ENCODE measurements around the gene CA7.
"Not testable (repeated sequence)": the region's sequence is repeated elsewhere in the genome, so short reads cannot be mapped to it uniquely, and the experiment has no call there.

The CA7 gene

DNA sequence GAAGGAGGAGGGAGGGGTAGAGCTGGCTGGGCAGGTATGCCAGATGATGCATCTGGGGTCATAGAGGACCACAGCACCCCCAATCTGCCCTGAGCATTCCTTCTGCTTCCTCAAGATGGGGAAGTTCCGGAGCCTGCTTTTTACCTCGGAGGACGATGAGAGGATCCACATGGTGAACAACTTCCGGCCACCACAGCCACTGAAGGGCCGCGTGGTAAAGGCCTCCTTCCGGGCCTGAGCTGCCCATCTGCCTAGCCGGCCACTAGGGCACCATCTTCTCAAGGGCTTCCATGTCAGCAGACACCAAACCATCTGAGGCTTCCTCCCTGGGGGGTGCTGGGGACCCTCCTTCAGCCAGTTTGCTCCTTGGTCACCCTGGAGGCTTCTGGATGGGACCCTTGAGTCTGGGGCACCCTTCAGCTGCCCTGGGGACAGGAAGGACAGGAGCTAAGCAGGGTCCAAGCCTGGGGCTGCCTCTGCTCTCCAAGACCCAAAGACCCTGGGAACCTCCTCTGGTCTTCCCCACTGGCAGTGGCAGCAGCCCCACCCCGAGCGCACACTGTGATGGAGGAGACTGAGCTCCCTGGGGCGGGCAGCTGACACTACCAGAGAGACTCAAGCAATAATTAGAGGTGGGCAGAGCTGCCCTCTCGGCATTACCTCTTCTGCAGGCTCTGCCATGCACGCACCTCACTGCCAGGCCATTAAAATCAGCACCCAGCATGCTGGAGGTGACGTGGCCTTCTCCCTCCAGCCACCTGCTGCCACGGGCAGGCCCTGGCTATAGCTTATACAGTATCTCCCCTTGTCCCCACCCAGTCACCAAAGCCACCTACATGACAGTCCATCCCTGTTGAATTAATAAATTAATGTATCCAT, 9.3 kb downstream of the CA7 start:
- no peaks in the 10 kb centered on the region for H3K27me3 ChIP-seq (ENCODE audit: control insufficient read depth in 2 of 2, insufficient read depth in 2 of 2, low read length in 2 of 2)
- no peaks in the 10 kb centered on the region for H3K36me3 ChIP-seq (ENCODE audit: control insufficient read depth in 2 of 2, insufficient read depth in 2 of 2, low read length in 2 of 2)
- no peak overlapping the region for H3K9ac ChIP-seq (ENCODE audit: low read depth in 1 of 2, low read length in 2 of 2)
- no peak overlapping the region for H3K27ac ChIP-seq (ENCODE audit: low read depth in 2 of 2, low read length in 2 of 2)
- H3K4me1 ChIP-seq (ENCODE audit: control insufficient read depth in 2 of 2, insufficient read depth in 2 of 2, low read length in 2 of 2) = no peaks in the 10 kb centered on the region
- H3K4me3 ChIP-seq (ENCODE audit: low read length in 2 of 2) = no peak overlapping the region
- H3K9me3 ChIP-seq (ENCODE audit: control insufficient read depth in 2 of 2, low read length in 2 of 2) = no peaks in the 10 kb centered on the region

DNA sequence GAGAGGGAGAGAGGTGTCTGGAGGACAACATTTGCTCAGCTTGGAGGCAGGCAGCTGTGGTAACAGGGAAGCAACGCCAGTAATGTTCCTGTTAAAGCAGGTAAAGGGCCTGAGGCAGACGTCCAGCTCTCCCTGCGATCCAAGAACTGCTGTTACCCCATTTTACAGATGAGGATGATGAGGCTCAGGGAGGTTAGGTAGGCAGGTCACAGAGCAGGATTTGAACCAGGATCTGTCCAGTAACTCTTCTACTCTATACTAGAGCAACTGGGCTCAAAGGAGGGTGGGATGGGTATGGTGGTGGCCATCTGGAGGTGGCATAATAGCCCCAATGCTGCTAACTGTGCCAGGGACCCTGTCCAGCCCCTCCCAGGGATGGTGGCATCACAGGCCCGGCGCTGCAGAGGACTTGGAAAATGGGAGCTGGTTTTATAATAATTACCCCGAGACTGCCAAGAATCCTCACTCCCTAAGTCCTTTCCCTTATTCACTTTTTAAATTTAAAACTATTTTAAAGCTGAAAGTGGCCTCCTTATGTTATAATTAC, 12.0 kb downstream of the CA7 start:
- no peaks in the 10 kb centered on the region for H3K36me3 ChIP-seq (ENCODE audit: control insufficient read depth in 2 of 2, insufficient read depth in 2 of 2, low read length in 2 of 2)
- H3K4me1 ChIP-seq (ENCODE audit: control insufficient read depth in 2 of 2, insufficient read depth in 2 of 2, low read length in 2 of 2) = no peaks in the 10 kb centered on the region
- no peak overlapping the region for H3K27ac ChIP-seq (ENCODE audit: low read depth in 2 of 2, low read length in 2 of 2)
- H3K9me3 ChIP-seq (ENCODE audit: control insufficient read depth in 2 of 2, low read length in 2 of 2) = no peaks in the 10 kb centered on the region
- H3K4me3 ChIP-seq (ENCODE audit: low read length in 2 of 2) = no peak overlapping the region
- no peaks in the 10 kb centered on the region for H3K27me3 ChIP-seq (ENCODE audit: control insufficient read depth in 2 of 2, insufficient read depth in 2 of 2, low read length in 2 of 2)
- no peak overlapping the region for H3K9ac ChIP-seq (ENCODE audit: low read depth in 1 of 2, low read length in 2 of 2)

DNA sequence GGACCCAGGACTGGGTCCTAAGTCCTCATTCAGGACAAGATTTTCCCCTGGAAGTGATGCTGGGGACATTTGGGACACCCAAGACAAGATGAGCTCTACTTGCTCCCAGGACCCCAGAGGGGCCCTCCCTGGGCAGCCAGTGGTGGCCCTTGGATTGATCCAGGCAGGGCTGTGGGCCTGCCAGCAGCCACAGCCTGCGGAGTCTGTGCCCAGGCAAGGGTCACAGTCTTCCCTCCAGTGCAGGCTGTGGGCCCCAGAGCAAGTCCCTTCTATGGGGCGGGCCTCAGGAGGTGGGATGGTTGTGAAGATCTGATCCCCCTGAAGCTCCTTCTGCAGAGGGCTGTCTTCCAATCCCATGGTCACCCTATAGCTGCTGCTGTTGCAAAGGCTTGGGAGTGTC, 12.6 kb downstream of the CA7 start:
- no peak overlapping the region for H3K4me3 ChIP-seq (ENCODE audit: low read length in 2 of 2)
- no peaks in the 10 kb centered on the region for H3K4me1 ChIP-seq (ENCODE audit: control insufficient read depth in 2 of 2, insufficient read depth in 2 of 2, low read length in 2 of 2)
- H3K27ac ChIP-seq (ENCODE audit: low read depth in 2 of 2, low read length in 2 of 2) = no peak overlapping the region
- no peaks in the 10 kb centered on the region for H3K27me3 ChIP-seq (ENCODE audit: control insufficient read depth in 2 of 2, insufficient read depth in 2 of 2, low read length in 2 of 2)
- no peak overlapping the region for H3K9ac ChIP-seq (ENCODE audit: low read depth in 1 of 2, low read length in 2 of 2)
- no peaks in the 10 kb centered on the region for H3K36me3 ChIP-seq (ENCODE audit: control insufficient read depth in 2 of 2, insufficient read depth in 2 of 2, low read length in 2 of 2)
- H3K9me3 ChIP-seq (ENCODE audit: control insufficient read depth in 2 of 2, low read length in 2 of 2) = no peaks in the 10 kb centered on the region

DNA sequence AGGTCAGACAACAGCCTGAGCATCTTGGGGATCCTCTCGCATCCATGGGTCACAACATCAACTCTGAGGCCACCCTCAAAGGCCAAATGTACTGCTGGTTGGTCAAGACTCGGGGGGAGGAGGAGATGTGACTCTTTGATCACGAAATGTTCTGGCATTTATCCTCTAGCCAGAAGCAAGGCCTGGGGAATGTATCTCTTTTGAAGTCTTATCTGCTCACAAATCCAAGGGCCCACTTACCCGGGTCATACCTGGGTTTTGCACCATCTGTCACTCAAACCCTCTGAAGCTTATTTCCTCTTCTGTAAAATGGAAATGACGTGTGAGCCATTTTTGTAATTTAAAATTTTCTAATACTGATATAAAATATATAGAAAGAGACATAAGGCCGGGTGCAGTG, 13.2 kb downstream of the CA7 start:
- Histone ChIP-seq H3K9ac (ENCODE audit: low read depth in 1 of 2, low read length in 2 of 2) (no peak overlapping the region), H3K27me3 (ENCODE audit: control insufficient read depth in 2 of 2, insufficient read depth in 2 of 2, low read length in 2 of 2) (no peaks in the 10 kb centered on the region), H3K9me3 (ENCODE audit: control insufficient read depth in 2 of 2, low read length in 2 of 2) (no peaks in the 10 kb centered on the region), H3K36me3 (ENCODE audit: control insufficient read depth in 2 of 2, insufficient read depth in 2 of 2, low read length in 2 of 2) (no peaks in the 10 kb centered on the region), H3K4me1 (ENCODE audit: control insufficient read depth in 2 of 2, insufficient read depth in 2 of 2, low read length in 2 of 2) (no peaks in the 10 kb centered on the region), H3K4me3 (ENCODE audit: low read length in 2 of 2) (no peak overlapping the region), H3K27ac (ENCODE audit: low read depth in 2 of 2, low read length in 2 of 2) (no peak overlapping the region)

DNA sequence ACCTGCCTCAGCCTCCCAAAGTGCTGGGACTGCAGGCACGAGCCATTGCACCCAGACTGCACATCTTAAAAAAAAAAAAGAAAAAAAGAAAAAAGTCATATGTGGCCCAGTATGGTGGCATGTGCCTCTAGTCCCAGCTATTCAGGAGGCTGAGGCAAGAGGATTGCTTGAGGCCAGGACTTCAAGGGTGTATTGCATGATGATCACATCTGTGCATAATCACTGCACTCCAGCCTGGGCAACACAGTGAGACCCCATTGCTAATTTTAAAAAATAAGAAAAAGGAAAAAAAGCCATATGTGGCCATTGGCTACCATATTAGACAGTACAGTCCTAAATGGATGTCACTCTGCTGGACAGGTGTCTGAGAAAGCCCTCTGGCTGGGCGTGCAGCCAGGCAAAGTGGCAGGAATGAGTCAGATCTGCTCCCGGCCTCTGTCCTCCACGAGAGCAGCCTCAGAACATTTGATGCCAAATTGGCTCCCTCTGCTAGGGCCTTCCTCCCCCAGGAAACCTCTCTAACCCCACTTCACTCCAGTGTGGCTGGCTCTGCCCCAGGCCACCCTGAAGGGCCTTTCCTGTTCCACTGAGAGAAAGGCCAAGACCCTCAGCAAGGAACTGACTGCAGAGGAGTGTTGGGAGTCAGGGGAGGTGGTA, 14.7 kb downstream of the CA7 start:
- Histone ChIP-seq H3K27me3 (ENCODE audit: control insufficient read depth in 2 of 2, insufficient read depth in 2 of 2, low read length in 2 of 2) (no peaks in the 10 kb centered on the region), H3K9ac (ENCODE audit: low read depth in 1 of 2, low read length in 2 of 2) (no peak overlapping the region), H3K27ac (ENCODE audit: low read depth in 2 of 2, low read length in 2 of 2) (no peak overlapping the region), H3K4me3 (ENCODE audit: low read length in 2 of 2) (no peak overlapping the region), H3K4me1 (ENCODE audit: control insufficient read depth in 2 of 2, insufficient read depth in 2 of 2, low read length in 2 of 2) (no peaks in the 10 kb centered on the region), H3K9me3 (ENCODE audit: control insufficient read depth in 2 of 2, low read length in 2 of 2) (no peaks in the 10 kb centered on the region), H3K36me3 (ENCODE audit: control insufficient read depth in 2 of 2, insufficient read depth in 2 of 2, low read length in 2 of 2) (no peaks in the 10 kb centered on the region)

DNA sequence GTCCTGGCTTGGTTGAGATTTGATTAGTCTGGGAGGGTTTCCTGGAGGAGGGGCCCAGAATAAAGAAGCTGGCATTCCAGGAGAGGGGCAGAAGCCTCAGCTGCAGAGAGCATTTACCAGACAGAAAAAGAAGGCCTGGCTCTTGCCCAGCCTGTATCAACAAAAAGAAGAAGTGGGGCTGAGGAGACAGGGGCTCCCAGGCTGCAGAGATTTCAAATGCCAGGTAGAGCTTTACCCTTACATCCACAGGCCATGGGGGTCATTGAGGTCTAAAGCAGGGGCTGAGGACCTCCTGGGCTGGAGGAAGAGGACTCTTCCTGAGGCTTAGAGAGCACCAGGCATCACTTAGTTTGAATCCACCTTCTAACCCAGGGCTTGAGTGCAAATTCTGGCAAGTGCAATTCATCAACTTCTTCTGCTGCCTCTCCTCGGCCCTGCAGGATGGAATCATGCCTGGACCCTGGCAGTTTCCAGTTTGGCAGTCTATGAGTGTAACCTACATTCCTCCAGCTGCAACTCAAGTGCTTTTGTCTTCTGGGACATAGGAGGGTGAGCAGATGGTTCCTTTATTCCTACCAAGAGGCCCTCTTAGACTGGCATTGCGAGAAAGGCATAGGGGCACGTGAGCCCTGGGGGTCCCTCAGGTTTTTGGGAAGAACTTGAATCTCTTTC, 15.3 kb downstream of the CA7 start:
- H3K9ac ChIP-seq (ENCODE audit: low read depth in 1 of 2, low read length in 2 of 2) = no peak overlapping the region
- H3K36me3 ChIP-seq (ENCODE audit: control insufficient read depth in 2 of 2, insufficient read depth in 2 of 2, low read length in 2 of 2) = no peaks in the 10 kb centered on the region
- no peak overlapping the region for H3K27ac ChIP-seq (ENCODE audit: low read depth in 2 of 2, low read length in 2 of 2)
- H3K4me3 ChIP-seq (ENCODE audit: low read length in 2 of 2) = no peak overlapping the region
- H3K9me3 ChIP-seq (ENCODE audit: control insufficient read depth in 2 of 2, low read length in 2 of 2) = no peaks in the 10 kb centered on the region
- H3K27me3 ChIP-seq (ENCODE audit: control insufficient read depth in 2 of 2, insufficient read depth in 2 of 2, low read length in 2 of 2) = no peaks in the 10 kb centered on the region
- no peaks in the 10 kb centered on the region for H3K4me1 ChIP-seq (ENCODE audit: control insufficient read depth in 2 of 2, insufficient read depth in 2 of 2, low read length in 2 of 2)

DNA sequence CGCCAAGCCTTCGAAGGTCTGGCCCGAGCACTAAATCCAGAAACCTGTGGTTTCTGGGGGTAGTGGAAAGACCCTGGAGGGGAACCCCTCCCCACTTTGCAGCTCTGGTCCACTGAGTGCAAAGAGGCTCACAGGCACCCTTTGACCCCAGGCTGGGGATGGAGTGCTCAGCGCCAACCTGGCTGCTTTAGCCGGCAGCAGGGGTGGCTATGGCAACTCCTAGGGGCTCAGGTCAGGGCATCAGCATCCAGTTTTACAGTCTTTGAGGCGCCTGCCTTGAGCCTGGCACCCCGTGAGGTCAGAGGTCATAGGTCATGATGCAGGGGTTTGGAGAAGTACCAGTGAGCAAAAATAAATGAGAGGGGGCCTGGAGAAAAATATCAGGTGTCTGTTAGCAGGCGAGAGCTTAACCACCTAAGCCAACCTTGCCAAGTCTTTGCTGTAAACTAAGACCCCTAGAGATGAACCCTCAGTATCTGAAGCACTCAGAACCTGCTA, 17.9 kb downstream of the CA7 start:
- H3K4me1 ChIP-seq (ENCODE audit: control insufficient read depth in 2 of 2, insufficient read depth in 2 of 2, low read length in 2 of 2) = no peaks in the 10 kb centered on the region
- no peaks in the 10 kb centered on the region for H3K36me3 ChIP-seq (ENCODE audit: control insufficient read depth in 2 of 2, insufficient read depth in 2 of 2, low read length in 2 of 2)
- H3K27me3 ChIP-seq (ENCODE audit: control insufficient read depth in 2 of 2, insufficient read depth in 2 of 2, low read length in 2 of 2) = no peaks in the 10 kb centered on the region
- H3K9me3 ChIP-seq (ENCODE audit: control insufficient read depth in 2 of 2, low read length in 2 of 2) = no peaks in the 10 kb centered on the region
- H3K27ac ChIP-seq (ENCODE audit: low read depth in 2 of 2, low read length in 2 of 2) = no peak overlapping the region
- H3K9ac ChIP-seq (ENCODE audit: low read depth in 1 of 2, low read length in 2 of 2) = no peak overlapping the region
- H3K4me3 ChIP-seq (ENCODE audit: low read length in 2 of 2) = no peak overlapping the region

DNA sequence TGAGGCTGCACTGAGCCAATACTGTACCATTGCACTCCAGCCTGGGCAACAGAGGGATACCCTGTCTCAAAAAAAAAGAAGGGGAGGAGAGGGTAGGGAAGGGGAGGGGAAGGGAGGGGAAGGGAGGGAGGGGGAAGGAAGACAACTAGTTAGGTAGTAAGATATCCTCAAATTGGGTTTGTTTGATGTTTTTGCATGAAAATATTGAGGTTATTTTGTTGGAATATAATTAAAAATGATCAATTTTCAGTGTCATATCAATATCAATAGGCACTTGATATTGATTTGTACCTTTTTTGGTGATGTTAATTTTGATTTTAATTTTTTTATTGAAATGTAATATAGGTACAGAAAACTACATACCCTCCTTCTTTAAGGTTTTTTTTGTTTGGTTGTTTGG, 19.5 kb downstream of the CA7 start:
- H3K4me3 ChIP-seq (ENCODE audit: low read length in 2 of 2) = no peak overlapping the region
- no peaks in the 10 kb centered on the region for H3K4me1 ChIP-seq (ENCODE audit: control insufficient read depth in 2 of 2, insufficient read depth in 2 of 2, low read length in 2 of 2)
- H3K9me3 ChIP-seq (ENCODE audit: control insufficient read depth in 2 of 2, low read length in 2 of 2) = no peaks in the 10 kb centered on the region
- no peak overlapping the region for H3K27ac ChIP-seq (ENCODE audit: low read depth in 2 of 2, low read length in 2 of 2)
- H3K27me3 ChIP-seq (ENCODE audit: control insufficient read depth in 2 of 2, insufficient read depth in 2 of 2, low read length in 2 of 2) = no peaks in the 10 kb centered on the region
- H3K36me3 ChIP-seq (ENCODE audit: control insufficient read depth in 2 of 2, insufficient read depth in 2 of 2, low read length in 2 of 2) = no peaks in the 10 kb centered on the region
- no peak overlapping the region for H3K9ac ChIP-seq (ENCODE audit: low read depth in 1 of 2, low read length in 2 of 2)

DNA sequence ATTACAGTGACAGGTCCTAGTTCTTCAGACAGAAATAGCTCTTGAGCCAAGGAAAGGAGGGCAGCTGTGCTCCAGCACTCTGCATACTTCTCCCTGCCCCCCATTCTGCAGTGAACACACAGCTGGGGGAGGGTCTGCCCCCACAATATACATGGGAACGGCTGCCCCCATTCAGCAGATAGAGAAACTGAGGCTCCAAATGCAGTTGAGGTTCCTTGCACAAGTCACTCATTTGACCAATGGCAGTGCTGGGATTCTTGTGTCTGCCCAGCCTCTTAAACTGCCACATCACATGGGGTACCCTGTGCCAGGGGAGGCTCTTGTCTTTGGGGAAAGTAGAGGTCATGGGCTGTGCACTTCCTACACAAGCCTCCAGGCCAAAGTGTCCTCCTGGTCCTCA, 25.2 kb downstream of the CA7 start:
- Histone ChIP-seq H3K36me3 (ENCODE audit: control insufficient read depth in 2 of 2, insufficient read depth in 2 of 2, low read length in 2 of 2) (no peaks in the 10 kb centered on the region), H3K9ac (ENCODE audit: low read depth in 1 of 2, low read length in 2 of 2) (no peak overlapping the region), H3K9me3 (ENCODE audit: control insufficient read depth in 2 of 2, low read length in 2 of 2) (no peaks in the 10 kb centered on the region), H3K4me1 (ENCODE audit: control insufficient read depth in 2 of 2, insufficient read depth in 2 of 2, low read length in 2 of 2) (peaks cover 15 to 19% of the 10 kb centered on the region in 2 donors), H3K27ac (ENCODE audit: low read depth in 2 of 2, low read length in 2 of 2) (no peak overlapping the region), H3K4me3 (ENCODE audit: low read length in 2 of 2) (no peak overlapping the region), H3K27me3 (ENCODE audit: control insufficient read depth in 2 of 2, insufficient read depth in 2 of 2, low read length in 2 of 2) (no peaks in the 10 kb centered on the region)

DNA sequence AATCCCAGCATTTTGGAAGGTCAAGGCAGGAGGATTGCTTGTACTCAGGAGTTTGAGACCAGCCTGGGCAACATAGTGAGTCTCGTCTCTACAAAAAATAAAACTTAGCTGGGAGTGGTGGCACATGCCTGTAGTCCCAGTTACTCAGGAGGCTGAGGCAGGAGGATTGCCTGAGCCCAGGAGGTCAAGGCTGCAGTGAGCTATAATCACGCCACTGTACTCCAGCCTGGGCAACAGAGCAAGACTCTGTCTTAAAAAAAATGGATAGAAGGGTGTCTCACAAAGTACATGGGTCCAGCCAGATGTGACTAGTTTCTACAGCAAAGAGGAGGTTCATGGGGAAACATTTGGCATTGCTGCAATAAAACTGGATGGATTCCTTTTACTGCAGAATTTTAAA, 27.1 kb downstream of the CA7 start:
- H3K36me3 ChIP-seq (ENCODE audit: control insufficient read depth in 2 of 2, insufficient read depth in 2 of 2, low read length in 2 of 2); H3K9me3 ChIP-seq (ENCODE audit: control insufficient read depth in 2 of 2, low read length in 2 of 2); H3K27me3 ChIP-seq (ENCODE audit: control insufficient read depth in 2 of 2, insufficient read depth in 2 of 2, low read length in 2 of 2): not testable (repeated sequence)
- H3K9ac ChIP-seq (ENCODE audit: low read depth in 1 of 2, low read length in 2 of 2) = peak overlapping the region; percentile 26 to 27
- peak overlapping the region; percentile 67 to 69 for H3K27ac ChIP-seq (ENCODE audit: low read depth in 2 of 2, low read length in 2 of 2)
- H3K4me1 ChIP-seq (ENCODE audit: control insufficient read depth in 2 of 2, insufficient read depth in 2 of 2, low read length in 2 of 2) = peaks cover 15 to 19% of the 10 kb centered on the region in 2 donors
- H3K4me3 ChIP-seq (ENCODE audit: low read length in 2 of 2) = peak overlapping the region; percentile 27 to 50
